Cardiac fibroblast (primary cell): Measurements from ENCODE around the gene PSMA2.

Experiments used
- DNase-seq, 2 donors: peaks; one replicate each; pipeline versions ENCODE4 v3.0.0 to v3.0.0-alpha.2; 2010; ENCODE audit warnings: low read depth in 2 of 2
- H3K4me3 ChIP-seq, 2 donors: replicated peaks in 1 of 2; 1 replicate in 1 of 2; 2 replicates in 1 of 2; pipeline ENCODE4 v1.5.1; 2011; ENCODE audit warnings: low read depth in 2 of 2, low read length in 2 of 2, mild to moderate bottlenecking in 2 of 2, moderate library complexity in 1 of 2
- TF ChIP-seq, protein P1 (sequence below): IDR thresholded peaks from one replicate; pipeline ENCODE4 v1.5.1; 2011; ENCODE audit warnings: low read depth, mild to moderate bottlenecking, low read length, inconsistent platforms

The PSMA2 gene

DNA sequence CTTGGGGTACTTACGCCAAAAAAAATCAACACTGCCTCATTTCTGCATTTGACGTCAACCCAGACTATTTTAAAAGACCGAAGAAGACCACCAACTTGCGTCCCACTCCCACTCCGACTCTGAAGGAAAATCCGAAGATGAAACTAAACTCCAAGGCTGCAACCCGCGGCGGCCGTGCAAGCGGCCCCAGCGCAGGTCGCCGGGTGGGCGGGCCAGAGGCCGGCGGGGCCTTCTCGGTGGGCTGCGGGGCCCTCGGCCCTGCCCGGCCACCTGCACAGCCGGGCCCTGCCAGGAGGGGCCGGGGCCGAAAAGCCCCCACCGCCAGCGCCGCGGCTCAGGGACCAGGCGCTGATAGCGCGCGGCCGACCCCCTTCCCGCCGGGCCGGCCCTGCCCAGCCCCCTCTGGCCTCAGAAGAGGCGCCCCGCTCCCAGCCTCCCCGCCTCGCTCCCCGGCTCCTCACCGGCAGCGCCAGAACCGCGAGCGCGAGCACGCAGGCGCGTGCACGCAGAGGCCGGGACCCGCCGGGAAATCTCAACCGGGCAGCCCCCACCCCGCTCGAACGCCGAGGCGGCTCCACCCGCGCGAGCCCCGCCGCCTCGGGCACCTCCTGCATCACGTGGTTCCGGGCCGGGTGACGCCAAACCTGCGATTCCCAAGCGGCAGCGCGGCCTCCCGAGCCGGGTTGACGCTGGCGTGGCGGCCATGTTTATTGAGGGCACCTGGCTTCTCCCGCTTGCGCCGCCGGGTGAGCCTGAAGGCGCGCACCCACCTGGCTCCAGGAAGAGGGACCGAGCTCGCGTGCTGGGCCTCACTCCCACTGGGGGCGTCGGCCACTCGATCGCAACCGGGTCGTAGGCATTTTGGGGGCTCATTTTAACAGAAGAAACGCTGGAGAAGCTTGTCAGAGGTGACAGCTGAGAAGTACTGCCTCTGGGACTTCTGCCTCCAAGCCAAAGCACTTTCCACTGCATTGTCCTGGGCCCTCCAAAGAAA, 20.2 kb downstream of the PSMA2 start, which contains the start of gene C7orf25:
Gene C7orf25 (minus strand): TSS at position 617 of the 994 bp plus-strand sequence. CDS start 1,170 bp downstream, outside the sequence.
- DNase-seq = peak; percentile 92 to 95
- H3K4me3 ChIP-seq = peak within 1 kb of the TSS; percentile 65 to 74
- TF ChIP-seq, protein P1, sequence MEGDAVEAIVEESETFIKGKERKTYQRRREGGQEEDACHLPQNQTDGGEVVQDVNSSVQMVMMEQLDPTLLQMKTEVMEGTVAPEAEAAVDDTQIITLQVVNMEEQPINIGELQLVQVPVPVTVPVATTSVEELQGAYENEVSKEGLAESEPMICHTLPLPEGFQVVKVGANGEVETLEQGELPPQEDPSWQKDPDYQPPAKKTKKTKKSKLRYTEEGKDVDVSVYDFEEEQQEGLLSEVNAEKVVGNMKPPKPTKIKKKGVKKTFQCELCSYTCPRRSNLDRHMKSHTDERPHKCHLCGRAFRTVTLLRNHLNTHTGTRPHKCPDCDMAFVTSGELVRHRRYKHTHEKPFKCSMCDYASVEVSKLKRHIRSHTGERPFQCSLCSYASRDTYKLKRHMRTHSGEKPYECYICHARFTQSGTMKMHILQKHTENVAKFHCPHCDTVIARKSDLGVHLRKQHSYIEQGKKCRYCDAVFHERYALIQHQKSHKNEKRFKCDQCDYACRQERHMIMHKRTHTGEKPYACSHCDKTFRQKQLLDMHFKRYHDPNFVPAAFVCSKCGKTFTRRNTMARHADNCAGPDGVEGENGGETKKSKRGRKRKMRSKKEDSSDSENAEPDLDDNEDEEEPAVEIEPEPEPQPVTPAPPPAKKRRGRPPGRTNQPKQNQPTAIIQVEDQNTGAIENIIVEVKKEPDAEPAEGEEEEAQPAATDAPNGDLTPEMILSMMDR = no peak

DNA sequence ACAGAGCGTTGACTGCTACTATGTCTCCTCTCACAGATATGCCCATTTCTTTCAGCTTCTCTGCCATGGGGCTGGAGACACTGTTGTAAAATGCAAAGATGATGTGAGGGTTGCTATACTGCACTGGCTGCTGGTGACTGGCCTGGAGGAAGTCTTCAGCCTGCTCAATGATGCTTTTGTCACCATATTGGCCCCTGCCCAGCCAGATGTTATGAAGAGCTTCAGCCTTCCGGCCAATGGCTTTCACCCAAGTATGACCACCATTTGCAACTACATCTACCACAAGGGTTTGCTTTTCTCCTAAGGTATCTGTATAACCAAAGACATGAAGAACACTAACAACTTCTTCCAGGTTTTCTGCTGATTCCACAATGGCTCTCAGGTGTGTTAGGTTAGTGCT, 21.7 kb downstream of the PSMA2 start:
- TF ChIP-seq, protein P1 = no peak

DNA sequence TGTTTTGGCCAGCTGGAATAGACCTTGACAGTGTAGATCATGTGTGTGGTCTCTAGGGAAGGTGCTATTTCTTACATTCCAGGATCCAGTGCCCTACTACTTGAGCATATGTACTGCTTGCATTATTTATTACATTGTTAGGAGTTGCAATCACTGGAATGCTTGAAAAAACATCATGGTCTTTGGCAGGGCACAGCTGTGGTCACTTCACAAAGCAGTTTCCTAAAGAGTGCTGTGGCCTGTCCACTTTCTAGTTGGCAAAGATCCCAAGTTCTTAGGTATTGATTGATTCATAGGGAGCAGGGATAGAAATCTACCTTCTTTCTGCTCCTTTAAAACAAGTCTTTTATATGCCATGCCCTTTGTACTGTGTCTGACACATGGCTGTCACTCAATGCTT, 24.7 kb downstream of the PSMA2 start:
- H3K4me3 ChIP-seq = no peak overlapping the region
- DNase-seq = peak; percentile 20 to 44
- TF ChIP-seq, protein P1 = no peak

More for the DNA sequence above, 21.7 kb downstream of the PSMA2 start:
- no peak for DNase-seq
- no peak overlapping the region for H3K4me3 ChIP-seq

DNA sequence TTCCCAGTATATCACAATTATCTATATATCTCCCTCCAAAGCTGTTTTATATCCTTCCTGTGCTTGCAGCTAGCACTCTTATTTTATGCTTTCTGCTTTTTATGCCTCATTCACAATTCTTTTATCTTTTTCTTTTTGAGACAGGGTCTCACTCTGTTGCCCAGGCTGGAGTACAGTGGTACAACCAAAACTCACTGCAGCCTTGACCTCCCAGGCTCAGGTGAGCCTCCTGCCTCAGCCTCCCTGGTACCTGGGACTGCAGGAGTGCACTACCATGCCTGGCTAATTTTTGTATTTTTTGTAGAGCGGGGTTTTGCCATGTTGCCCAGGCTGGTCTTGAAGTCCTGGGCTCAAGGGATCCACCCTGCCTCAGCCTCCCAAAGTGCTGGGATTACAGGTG, 25.8 kb downstream of the PSMA2 start:
- TF ChIP-seq, protein P1 = no peak
- no peak overlapping the region for H3K4me3 ChIP-seq
- no peak for DNase-seq

DNA sequence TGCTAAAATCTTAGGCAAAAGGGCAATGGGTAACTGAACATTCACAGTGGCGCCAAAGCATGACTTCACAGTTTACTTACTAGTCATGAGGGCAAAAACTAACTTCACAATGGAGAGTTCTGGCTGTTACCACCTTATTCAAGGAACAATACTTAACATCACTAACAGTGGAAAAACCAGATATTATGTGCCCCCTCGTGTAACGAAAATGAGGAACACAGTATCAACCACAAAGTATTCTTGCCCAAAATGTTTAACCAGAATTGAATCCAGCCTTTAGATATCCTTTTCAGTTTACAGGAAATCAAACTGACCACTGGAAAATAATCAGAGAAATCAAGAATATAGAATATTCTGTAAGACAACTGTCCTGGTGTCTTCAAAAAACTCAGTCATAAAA, 29.6 kb downstream of the PSMA2 start:
- no peak overlapping the region for H3K4me3 ChIP-seq
- TF ChIP-seq, protein P1 = no peak
- no peak for DNase-seq

DNA sequence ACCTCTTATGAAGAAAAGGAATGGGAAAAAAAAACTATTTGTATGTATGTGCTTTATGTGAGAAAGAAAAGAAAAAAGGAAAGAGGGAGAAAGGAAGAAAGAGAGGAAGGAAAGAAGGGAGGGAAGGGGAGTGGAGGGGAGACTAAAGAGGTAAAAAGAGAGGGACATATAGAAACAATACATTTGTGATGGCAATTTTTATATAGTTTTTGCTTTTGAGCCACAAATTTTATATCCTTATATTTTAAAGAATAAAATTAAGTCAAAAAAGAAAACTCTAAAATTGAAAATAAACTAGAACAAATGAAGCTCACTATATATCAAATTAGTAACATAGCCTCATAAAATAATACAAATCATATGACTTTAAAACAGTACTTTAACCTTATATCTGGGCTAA, 31.1 kb downstream of the PSMA2 start:
- DNase-seq = no peak
- TF ChIP-seq, protein P1 = no peak

More for the DNA sequence above, 31.1 kb downstream of the PSMA2 start:
- no peak overlapping the region for H3K4me3 ChIP-seq
